Lung (tissue), 12 donors: ENCODE data around the gene CACNA1C. TPM values are rescaled to one million over a fixed set of nuclear protein-coding genes. Genes with fewer than 3 reads are reported as not detected.

ENCODE experiments used
- ATAC-seq: fragments of 200-7000 bp; cut with Tn5 transposase; one replicate; pipeline ENCODE4 v1.9.1; 2020; ENCODE audit warnings: moderate number of reproducible peaks; ENCODE audit not compliant: insufficient read depth, low FRiP score
- DNase-seq, 3 donors: peaks; one replicate each; pipeline ENCODE4 v3.0.0-alpha.2; 2013 to 2017
- H3K27ac ChIP-seq, 2 donors: one replicate each; pipeline ENCODE4 v1.5.1; 2013; ENCODE audit warnings: mild to moderate bottlenecking in 2 of 2, moderate library complexity in 2 of 2, control low read depth in 1 of 2, inconsistent platforms in 1 of 2, low read depth in 1 of 2, low read length in 1 of 2
- H3K27me3 ChIP-seq, 3 donors: one replicate each; pipeline ENCODE4 v1.5.1; 2013; ENCODE audit warnings: low read length in 2 of 3; ENCODE audit not compliant: control insufficient read depth in 3 of 3, insufficient read depth in 3 of 3
- H3K36me3 ChIP-seq, 4 donors: one replicate each; pipeline ENCODE4 v1.5.1; 2013; ENCODE audit warnings: low read length in 4 of 4, mild to moderate bottlenecking in 1 of 4, moderate library complexity in 1 of 4; ENCODE audit not compliant: control insufficient read depth in 4 of 4, insufficient read depth in 4 of 4
- H3K4me1 ChIP-seq, 5 donors: one replicate each; pipeline ENCODE4 v1.5.1; 2013; ENCODE audit warnings: low read length in 5 of 5, mild to moderate bottlenecking in 2 of 5, moderate library complexity in 1 of 5; ENCODE audit not compliant: control insufficient read depth in 5 of 5, insufficient read depth in 5 of 5
- H3K4me3 ChIP-seq: one replicate; pipeline ENCODE4 v1.5.1; 2013; ENCODE audit warnings: mild to moderate bottlenecking, control low read depth, moderate library complexity
- H3K9ac ChIP-seq, 2 donors: one replicate each; pipeline ENCODE4 v1.5.1; 2013; ENCODE audit warnings: low read length in 2 of 2, control low read depth in 1 of 2; ENCODE audit not compliant: insufficient read depth in 1 of 2
- H3K9me3 ChIP-seq, 4 donors: one replicate each; pipeline ENCODE4 v1.5.1; 2013; ENCODE audit warnings: low read length in 3 of 4, mild to moderate bottlenecking in 1 of 4, moderate library complexity in 1 of 4; ENCODE audit not compliant: control insufficient read depth in 4 of 4, insufficient read depth in 3 of 4
- CTCF ChIP-seq: IDR thresholded peaks from 2 replicates; pipeline ENCODE4 v1.5.1; 2012; ENCODE audit warnings: mild to moderate bottlenecking; ENCODE audit errors: control extremely low read depth, extremely low read depth
- WGBS, 2 donors: extraction: QIAGEN DNeasy Blood & Tissue Kit; methylation state at CpG; one replicate each; pipeline ENCODE4 v1.1.7; 2013; 5-methylcytosine and 5-hydroxymethylcytosine counted together
- polyA plus RNA-seq, 2 donors: library from polyadenylated mRNA; stranded (reverse); fragments of 200-250 nt; gene quantifications; one replicate each; pipeline ENCODE4 v1.2.1, GENCODE V29; 2013
- total RNA-seq, 2 donors: library from RNA; depleted of rRNA in 1 of 2; stranded (reverse); fragments of >200 nt in 1 of 2; gene quantifications; one replicate each; pipeline ENCODE4 v1.2.1, GENCODE V29; 2014 to 2021
- donor health status: control.
- donor health status: control.
- donor health status: Bipolar disorder and iron deficiency.
- donor health status: healthy.
- donor health status: DM: yes; HTN: yes; CAD: no.

The CACNA1C gene
- total and polyA plus RNA-seq, 4 donors = 3.2 to 17.5 (median 7.5) TPM

- Histone ChIP-seq H3K9me3 (no peaks in the 10 kb centered on the region), H3K27ac (no peak overlapping the region), H3K4me3 (no peak overlapping the region), H3K27me3 (no peaks in the 10 kb centered on the region), H3K9ac (no peak overlapping the region), H3K36me3 (peaks cover 0 to 3% (median under 1%) of the 10 kb centered on the region in 4 donors), H3K4me1 (peaks cover 0 to 3% (median 0%) of the 10 kb centered on the region in 5 donors)
- no peak for TF ChIP-seq CTCF
- WGBS, 2 donors = 80 to 84% methylated on average over 4 of the region's 4 CpGs
- DNase-seq (no peak), ATAC-seq (no peak)
Observed at GRCh38 chr12:2531371-2531770, 478.6 kb downstream of the CACNA1C start.

- Histone ChIP-seq H3K36me3 (peaks cover 0 to 3% (median under 1%) of the 10 kb centered on the region in 4 donors), H3K27ac (no peak overlapping the region), H3K4me1 (peaks cover 0 to 2% (median 0%) of the 10 kb centered on the region in 5 donors), H3K4me3 (no peak overlapping the region), H3K9ac (no peak overlapping the region), H3K9me3 (no peaks in the 10 kb centered on the region), H3K27me3 (no peaks in the 10 kb centered on the region)
- DNase-seq (no peak), ATAC-seq (no peak)
- TF ChIP-seq CTCF = no peak
- 76 to 83% methylated on average over 5 of the region's 5 CpGs for WGBS, 2 donors
Observed at GRCh38 chr12:2533036-2533435, 480.2 kb downstream of the CACNA1C start.

- ATAC-seq = no peak
- peaks cover 0 to 3% (median under 1%) of the 10 kb centered on the region in 4 donors for H3K36me3 ChIP-seq
- no peak for DNase-seq
- no peak overlapping the region for H3K27ac ChIP-seq
- no peak overlapping the region for H3K9ac ChIP-seq
- WGBS, 2 donors = 77 to 83% methylated on average over 6 of the region's 6 CpGs
- peaks cover 0 to 6% (median 0%) of the 10 kb centered on the region in 5 donors for H3K4me1 ChIP-seq
- no peak for TF ChIP-seq CTCF
- H3K9me3 ChIP-seq = no peaks in the 10 kb centered on the region
- no peaks in the 10 kb centered on the region for H3K27me3 ChIP-seq
- no peak overlapping the region for H3K4me3 ChIP-seq
Observed at GRCh38 chr12:2535583-2536204, 482.9 kb downstream of the CACNA1C start.

- Histone ChIP-seq H3K9ac (no peak overlapping the region), H3K27me3 (no peaks in the 10 kb centered on the region), H3K4me3 (no peak overlapping the region), H3K9me3 (no peaks in the 10 kb centered on the region), H3K27ac (no peak overlapping the region), H3K4me1 (peaks cover 0 to 6% (median 0%) of the 10 kb centered on the region in 5 donors), H3K36me3 (peaks cover 0 to 3% (median 0%) of the 10 kb centered on the region in 4 donors)
- ATAC-seq (no peak), DNase-seq (no peak)
- WGBS, 2 donors = 94% methylated on average over 4 of the region's 4 CpGs
- TF ChIP-seq CTCF = no peak
Observed at GRCh38 chr12:2536724-2537123, 483.9 kb downstream of the CACNA1C start.
